SU-DHL-6 (cell line): Measurements from ENCODE around the gene KRT37.

ENCODE experiments used
- H2AFZ ChIP-seq: fragments of 200-600 bp; sonication (generic); 2 replicates; pipeline ENCODE4 v1.6.1; 2014; ENCODE audit warnings: low read depth, mild to moderate bottlenecking, moderate library complexity, mixed read lengths, antibody characterized with exemption, low read length; ENCODE audit not compliant: severe bottlenecking
- H3F3A ChIP-seq: fragments of 200-600 bp; shearing (Covaris generic); 2 replicates; pipeline ENCODE4 v1.6.0; 2016; ENCODE audit warnings: antibody characterized with exemption, mild to moderate bottlenecking; ENCODE audit not compliant: insufficient read depth
- H3K27ac ChIP-seq: fragments of 200-600 bp; sonication (generic); 2 replicates; pipeline ENCODE4 v1.5.1; 2016; ENCODE audit warnings: low read depth, mild to moderate bottlenecking, low read length, moderate library complexity, mixed read lengths
- H3K27me3 ChIP-seq: fragments of 200-600 bp; sonication (generic), shearing (Covaris generic); 2 replicates; pipeline ENCODE4 v1.6.0; 2014; ENCODE audit warnings: mild to moderate bottlenecking, low read length
- H3K36me3 ChIP-seq: fragments of 200-600 bp; sonication (generic); 2 replicates; pipeline ENCODE4 v1.6.1; 2014; ENCODE audit warnings: mild to moderate bottlenecking, low read length, mixed read lengths
- H3K4me2 ChIP-seq: fragments of 300-600, 200-600 bp; shearing (Covaris generic), sonication (generic); 2 replicates; pipeline ENCODE4 v1.6.0; 2014; ENCODE audit warnings: low read length, low read depth, mild to moderate bottlenecking; ENCODE audit not compliant: poor library complexity, severe bottlenecking
- H3K4me3 ChIP-seq: fragments of 200-600 bp; sonication (generic); 2 replicates; pipeline ENCODE4 v1.5.1; 2014; ENCODE audit warnings: antibody characterized with exemption, low read length, mild to moderate bottlenecking, mixed read lengths; ENCODE audit not compliant: insufficient read depth, poor library complexity, severe bottlenecking
- H3K79me2 ChIP-seq: fragments of 200-600 bp; sonication (generic); 2 replicates; pipeline ENCODE4 v1.6.1; 2014; ENCODE audit warnings: mild to moderate bottlenecking, low read length, moderate library complexity; ENCODE audit not compliant: insufficient read depth
- H3K9ac ChIP-seq: fragments of 200-600 bp; sonication (generic); 2 replicates; pipeline ENCODE4 v1.7.0; 2014; ENCODE audit warnings: mild to moderate bottlenecking, low read length
- H3K9me2 ChIP-seq: fragments of 200-600 bp; sonication (generic); replicated peaks from 2 replicates; pipeline ENCODE4 v1.6.1; 2014; ENCODE audit warnings: low read length; ENCODE audit not compliant: insufficient read depth
- H3K9me3 ChIP-seq: fragments of 200-600 bp; sonication (generic); 2 replicates; pipeline ENCODE4 v1.6.1; 2014; ENCODE audit warnings: low read length, mixed read lengths; ENCODE audit not compliant: insufficient read depth
- H4K20me1 ChIP-seq: fragments of 200-600 bp; sonication (generic); 2 replicates; pipeline ENCODE4 v1.6.1; 2014; ENCODE audit warnings: low read depth, mild to moderate bottlenecking, antibody characterized with exemption, low read length, moderate library complexity, mixed read lengths
- CTCF ChIP-seq: fragments of 200-600 bp; sonication (generic); IDR thresholded peaks from one replicate; pipeline ENCODE4 v1.5.1; 2017; ENCODE audit warnings: antibody characterized with exemption, mild to moderate bottlenecking, low read length, moderate library complexity; ENCODE audit not compliant: insufficient read depth, poor library complexity, severe bottlenecking
- EZH2phosphoT487 ChIP-seq: fragments of 200-600 bp; sonication (generic), shearing (Covaris generic); conservative IDR thresholded peaks from 2 replicates; pipeline ENCODE4 v1.6.1; 2018; ENCODE audit warnings: mild to moderate bottlenecking, antibody characterized with exemption, low read length, moderate library complexity, mixed read lengths

Gene KRT37

DNA sequence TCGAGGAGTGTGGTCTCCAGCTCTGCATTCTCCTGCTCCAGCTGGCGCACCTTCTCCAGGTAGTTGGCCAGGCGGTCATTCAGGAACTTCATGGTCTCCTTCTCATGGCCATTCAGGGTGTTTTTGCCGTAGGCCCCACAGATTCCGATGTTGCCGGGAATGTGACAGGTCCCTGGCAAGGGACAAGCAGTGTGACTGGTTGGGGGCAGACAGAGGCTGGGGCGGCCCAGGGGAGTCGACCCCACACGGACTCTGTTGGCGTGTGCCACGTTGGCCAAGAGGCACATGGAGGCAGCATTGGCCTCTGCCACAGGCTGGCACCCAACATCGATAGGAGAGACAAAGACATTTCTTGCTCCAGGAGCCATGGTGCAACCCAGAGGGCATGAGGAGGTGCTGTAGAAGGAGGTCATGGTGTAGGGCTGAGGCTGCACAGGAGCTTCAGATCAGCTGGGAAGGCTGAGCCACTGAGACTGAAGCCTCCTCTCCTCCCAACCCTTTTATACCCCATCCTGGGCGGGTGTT lies at the start of gene KRT37:
KRT37 (minus strand) TSS at position 475 of the 525 bp plus-strand sequence; CDS start at position 413, 62 bp downstream.
- Histone ChIP-seq H3K79me2 (no peaks in the 10 kb centered on the region), H3K9ac (no peak within 1 kb of the TSS), H2AFZ (no peak within 1 kb of the TSS), H3F3A (no peaks in the 10 kb centered on the region), H3K4me2 (no peak within 1 kb of the TSS), H3K27me3 (no peaks in the 10 kb centered on the region), H3K36me3 (no peaks in the 10 kb centered on the region), H3K27ac (no peak within 1 kb of the TSS), H3K4me3 (no peak within 1 kb of the TSS), H3K9me3 (no peaks in the 10 kb centered on the region), H3K9me2 (no peaks in the 10 kb centered on the region), H4K20me1 (no peaks in the 10 kb centered on the region)
- TF ChIP-seq EZH2phosphoT487 (no peak), CTCF (no peak)

DNA sequence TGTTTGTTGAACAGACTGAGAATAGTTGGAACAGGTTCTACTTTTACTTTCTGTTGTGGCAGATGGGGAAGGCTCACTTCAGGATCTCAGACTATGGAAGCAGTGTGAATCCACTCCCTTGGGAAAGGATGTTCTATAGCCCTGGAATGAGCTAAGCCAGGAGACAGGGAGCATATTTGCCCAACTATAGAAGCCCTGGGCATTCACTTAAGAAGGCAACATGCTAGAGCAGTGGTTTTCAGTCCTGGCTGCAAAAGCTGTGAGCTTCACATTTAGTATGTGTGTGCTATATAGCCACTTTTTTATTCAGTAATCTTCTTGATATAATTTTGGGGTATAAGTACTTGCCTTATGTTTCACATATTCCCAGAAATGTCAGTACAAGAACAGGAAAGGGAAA lies 44.0 kb upstream of the KRT37 start:
- TF ChIP-seq CTCF = no peak
- no peak for TF ChIP-seq EZH2phosphoT487
- Histone ChIP-seq H3F3A (no peaks in the 10 kb centered on the region), H3K9ac (no peak overlapping the region), H3K9me2 (no peaks in the 10 kb centered on the region), H3K27ac (no peak overlapping the region), H3K79me2 (no peaks in the 10 kb centered on the region), H4K20me1 (no peaks in the 10 kb centered on the region), H3K4me3 (no peak overlapping the region), H3K9me3 (no peaks in the 10 kb centered on the region), H3K36me3 (no peaks in the 10 kb centered on the region), H3K4me2 (no peak overlapping the region), H3K27me3 (no peaks in the 10 kb centered on the region), H2AFZ (no peak overlapping the region)

- no peaks in the 10 kb centered on the region for H3K27me3 ChIP-seq
- H3K9ac ChIP-seq = no peak overlapping the region
- no peaks in the 10 kb centered on the region for H3K9me2 ChIP-seq
- H3K79me2 ChIP-seq = no peaks in the 10 kb centered on the region
- H3K4me2 ChIP-seq = no peak overlapping the region
- no peak overlapping the region for H2AFZ ChIP-seq
- H3K27ac ChIP-seq = no peak overlapping the region
- TF ChIP-seq CTCF (no peak), EZH2phosphoT487 (no peak)
- no peaks in the 10 kb centered on the region for H3K9me3 ChIP-seq
- H3K36me3 ChIP-seq = no peaks in the 10 kb centered on the region
- no peaks in the 10 kb centered on the region for H4K20me1 ChIP-seq
- no peak overlapping the region for H3K4me3 ChIP-seq
- no peaks in the 10 kb centered on the region for H3F3A ChIP-seq
These were observed 43.2 kb upstream of the KRT37 start for GRCh38 chr17:41467561-41467960.

GRCh38 chr17:41466988-41467387 lies 42.6 kb upstream of the KRT37 start, which contains the start of gene KRT32:
Gene KRT32 (minus strand): TSS chr17:41467386. CDS start chr17:41467325, 61 bp downstream.
- Histone ChIP-seq H3K4me3 (no peak within 1 kb of the TSS), H3K36me3 (no peaks in the 10 kb centered on the region), H3K9me3 (no peaks in the 10 kb centered on the region), H3K27me3 (no peaks in the 10 kb centered on the region), H3K9me2 (no peaks in the 10 kb centered on the region), H3K4me2 (no peak within 1 kb of the TSS), H3K27ac (no peak within 1 kb of the TSS), H3F3A (no peaks in the 10 kb centered on the region), H3K9ac (no peak within 1 kb of the TSS), H3K79me2 (no peaks in the 10 kb centered on the region), H2AFZ (no peak within 1 kb of the TSS), H4K20me1 (no peaks in the 10 kb centered on the region)
- TF ChIP-seq CTCF (no peak), EZH2phosphoT487 (no peak)
